GM12878 (cell line): ENCODE data around the gene CEP120. TPM values are rescaled to one million over a fixed set of nuclear protein-coding genes. Genes with fewer than 3 reads are reported as not detected.

Source experiments
- polyA plus RNA-seq, 11 experiments: library from polyadenylated mRNA; depleted of rRNA in 4 of 11; unstranded in 6 of 11; stranded (reverse) in 5 of 11; fragments of >200 nt; fragmentation: Nextera tagmentation in 4 of 11; fragmentation: Illumina TruSeq in 1 of 11; extraction: Ambion mirVana in 4 of 11; extraction: Trizol in 1 of 11; gene quantifications; 1 replicate in 1 of 11; 2 replicates in 10 of 11; pipeline versions ENCODE4 v1.2.1 to v1.2.3, GENCODE V29; 2011 to 2016; ENCODE audit warnings: inconsistent platforms in 2 of 11, missing spikeins in 2 of 11, low read depth in 1 of 11
- total RNA-seq, 4 experiments: library from RNA; depleted of rRNA in 3 of 4; stranded (reverse); fragments of >200 nt in 3 of 4; fragmentation: Illumina TruSeq in 1 of 4; extraction: Trizol in 1 of 4; gene quantifications; 2 replicates each; pipeline versions ENCODE4 v1.2.1 to v1.2.3, GENCODE V29; 2013 to 2021

Gene CEP120
- total and polyA plus RNA-seq, 10 of the 15 experiments (the other 5 are each of a cell fraction or from before 2014, with no cell fraction given) = 4.1 to 23.0 (median 13.1) TPM

Other genes starting within 250 kb of the CEP120 start
- gene CSNK1G3, start 88.8 kb upstream of the CEP120 start, total RNA-seq (2014; rRNA removed) = 20.2 and 20.3 TPM in 2 replicates
- gene CSNK1G3, start 88.8 kb upstream of the CEP120 start, total RNA-seq (2014; rRNA removed; fragmentation: Illumina TruSeq; extraction: Trizol) = 22.4 and 22.9 TPM in 2 replicates
- 24.1 and 27.5 TPM in 2 replicates for gene CSNK1G3, start 88.8 kb upstream of the CEP120 start, total RNA-seq (2021)
- 14.4 and 26.1 TPM in 2 replicates for gene CSNK1G3, start 88.8 kb upstream of the CEP120 start, polyA plus RNA-seq (2011; rRNA removed)
- gene CSNK1G3, start 88.8 kb upstream of the CEP120 start, polyA plus RNA-seq (2014; fragmentation: Illumina TruSeq; extraction: Trizol) = 19.5 and 26.6 TPM in 2 replicates
- gene CSNK1G3, start 88.8 kb upstream of the CEP120 start, polyA plus RNA-seq (2014; fragmentation: Nextera tagmentation; extraction: Ambion mirVana) = 1 to 10 TPM; 7.4 to 7.8 TPM
- 10.6 and 16.3 TPM in 2 replicates for gene CSNK1G3, start 88.8 kb upstream of the CEP120 start, polyA plus RNA-seq (2014; rRNA removed)
- 10 to 100 TPM; 16.2 to 20.5 TPM for gene CSNK1G3, start 88.8 kb upstream of the CEP120 start, polyA plus RNA-seq (2016; fragmentation: Nextera tagmentation; extraction: Ambion mirVana)